OCI-M2 (cell line): Measurements from ENCODE around the gene RASSF10.

Experiments
- DNase-seq: peaks from one replicate; lab custom pipeline; 2025; ENCODE audit not compliant: unreplicated experiment; lab: John Stamatoyannopoulos, UW

RASSF10 gene

DNA sequence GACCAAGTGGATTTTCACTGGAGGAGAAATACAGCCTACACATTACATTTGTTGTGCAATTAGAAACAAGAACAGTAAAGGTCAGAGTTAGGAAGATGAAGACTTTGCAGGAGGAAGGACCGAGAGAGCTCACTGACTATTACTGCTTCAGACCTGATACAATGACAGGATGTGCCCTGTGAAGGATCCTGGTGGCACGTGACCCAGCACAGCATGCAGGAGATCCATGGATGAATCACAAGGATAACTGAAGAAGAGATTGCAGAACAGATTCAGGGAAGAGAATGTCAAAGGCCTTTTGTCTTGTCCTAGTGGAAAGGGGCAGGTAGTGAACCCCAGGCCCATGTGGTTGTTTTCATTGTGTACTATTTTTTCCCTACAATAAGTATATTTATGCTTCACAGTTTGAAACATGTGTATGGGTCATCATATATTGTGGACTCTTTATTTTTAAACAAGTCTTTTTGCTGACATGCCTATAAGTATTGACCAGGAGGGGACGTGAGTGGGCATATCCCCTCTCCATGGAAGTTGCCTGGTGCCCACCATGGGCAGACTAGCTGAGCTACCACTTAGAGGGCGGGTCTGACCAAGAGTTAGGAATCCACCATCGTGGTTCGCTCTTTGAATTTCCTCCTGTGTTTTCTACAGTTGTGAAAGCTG lies 44.3 kb downstream of the RASSF10 start:
- DNase-seq: no peak

DNA sequence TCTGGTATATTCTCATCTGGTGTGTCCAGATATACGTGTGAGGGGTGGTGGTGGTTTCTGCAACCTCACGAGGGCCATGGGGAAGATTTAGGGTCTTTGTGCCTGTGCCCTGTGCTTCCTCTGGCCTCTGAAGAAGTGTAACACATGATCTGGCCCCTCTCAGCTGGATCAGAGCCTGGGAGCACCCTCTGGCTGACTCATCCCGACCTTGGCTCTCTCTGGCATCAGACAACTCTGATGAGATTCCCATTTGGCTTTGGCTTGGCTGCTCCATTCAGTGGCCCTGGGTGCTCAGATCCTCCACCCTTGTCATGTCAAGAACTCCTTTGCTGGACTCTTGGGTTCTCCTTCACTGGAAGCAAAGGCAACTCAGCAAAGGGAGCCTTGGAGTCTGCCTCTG lies 45.2 kb downstream of the RASSF10 start:
- no peak for DNase-seq

DNA sequence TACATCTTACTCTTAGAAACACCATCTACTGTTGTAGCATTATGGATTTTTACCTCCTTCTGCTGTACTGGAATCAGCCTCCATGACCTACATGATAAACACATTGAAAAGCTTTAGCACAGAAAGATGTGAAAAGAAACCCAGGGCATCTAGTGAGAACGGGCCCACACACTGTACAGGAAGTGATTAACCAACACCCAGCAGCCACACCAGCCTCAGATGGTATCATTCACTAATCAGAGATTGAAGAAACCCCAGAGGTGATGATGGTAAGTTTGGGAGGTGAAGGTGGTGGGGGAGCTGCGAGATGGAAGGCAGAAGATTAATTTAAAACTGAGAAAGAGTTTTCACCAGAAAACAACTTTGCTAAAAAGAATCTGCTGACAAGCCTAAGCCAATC lies 46.1 kb downstream of the RASSF10 start:
- DNase-seq: no peak

DNA sequence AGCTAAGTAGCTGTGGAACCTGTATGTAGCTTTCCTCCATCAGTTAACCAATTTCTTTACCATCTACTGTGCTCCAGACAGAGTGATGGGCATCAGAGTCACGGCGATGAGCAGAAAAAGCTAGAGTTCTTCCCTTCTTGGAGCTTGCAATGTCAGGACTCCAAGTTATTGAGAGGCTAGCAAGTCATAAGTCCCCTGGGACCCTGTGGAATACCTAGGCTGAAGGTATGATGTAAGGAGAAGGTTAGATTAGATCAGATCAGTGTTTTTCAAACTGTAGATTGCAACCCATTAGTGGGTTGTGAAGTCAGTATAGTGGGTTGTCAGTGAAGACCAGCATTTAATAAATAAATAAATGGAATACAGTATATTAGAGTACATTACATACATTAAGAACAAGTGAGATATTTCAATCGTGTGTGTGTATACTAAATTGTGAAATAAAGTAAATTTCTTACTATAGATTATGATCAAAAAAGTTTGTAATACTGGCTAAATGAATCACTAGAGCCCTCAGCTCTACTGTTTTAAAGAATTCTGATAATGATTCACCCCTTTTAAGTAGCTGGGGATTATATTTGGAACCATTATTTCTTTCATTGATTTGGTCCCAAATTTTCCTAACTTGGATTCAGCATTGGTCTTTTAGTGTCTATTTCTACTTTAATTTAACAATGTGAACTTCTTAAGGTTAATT lies 52.3 kb downstream of the RASSF10 start:
- DNase-seq: no peak
